ENCODE data around the gene IL2RA.

The IL2RA gene

DNA sequence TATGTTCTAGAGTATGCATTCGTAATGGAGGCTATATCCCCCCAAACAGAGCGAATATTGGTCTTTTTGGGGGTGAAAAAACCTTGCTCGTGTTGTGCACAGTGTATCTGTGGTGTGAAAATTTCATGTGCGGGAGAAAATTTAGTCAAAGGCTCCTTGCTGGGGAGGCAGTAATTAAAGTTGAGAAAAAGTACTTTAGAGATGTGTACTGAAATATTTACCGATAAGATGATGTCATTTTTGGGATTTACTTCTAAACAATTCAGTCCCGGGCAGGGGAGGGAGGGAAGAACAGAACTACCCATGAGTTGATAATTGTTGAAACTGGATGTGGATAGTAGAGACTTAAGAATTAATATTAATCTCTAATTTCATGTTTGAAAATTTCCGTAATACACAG is 36.0 kb upstream of the IL2RA start:
- Histone ChIP-seq H3K9me3 (ENCODE audit: low read length) (no peaks in the 10 kb centered on the region), H3K36me3 (ENCODE audit: insufficient read depth, low read length) (peaks cover 58% of the 10 kb centered on the region), H3K79me2 (ENCODE audit: insufficient read depth, low read length) (peaks cover 86% of the 10 kb centered on the region), H4K20me1 (ENCODE audit: insufficient read depth, low read length) (no peaks in the 10 kb centered on the region), H3K4me2 (ENCODE audit: low read length) (no peak overlapping the region), H3K9me2 (ENCODE audit: low read depth, low read length) (no peaks in the 10 kb centered on the region), H3K27me3 (ENCODE audit: insufficient read depth, low read length) (no peaks in the 10 kb centered on the region), H3K4me1 (ENCODE audit: insufficient read depth, low read length, severe bottlenecking) (peaks cover 57% of the 10 kb centered on the region), H2AFZ (ENCODE audit: low read length) (no peak overlapping the region), H3K4me3 (ENCODE audit: low read depth, low read length, poor library complexity, severe bottlenecking) (no peak overlapping the region), H3F3A (ENCODE audit: insufficient read depth, low read length) (0 out of 2 replicates have a peak, but pooled peaks cover 3% of the 10 kb centered on the region), H3K27ac (ENCODE audit: low read depth, low read length, poor library complexity, severe bottlenecking) (no peak overlapping the region), H3K9ac (ENCODE audit: low read length) (no peak overlapping the region)
- no peak for TF ChIP-seq EZH2 (IDR thresholded peaks at IDR 0.05; ENCODE audit: borderline replicate concordance, low read length)
- TF ChIP-seq, protein P1, sequence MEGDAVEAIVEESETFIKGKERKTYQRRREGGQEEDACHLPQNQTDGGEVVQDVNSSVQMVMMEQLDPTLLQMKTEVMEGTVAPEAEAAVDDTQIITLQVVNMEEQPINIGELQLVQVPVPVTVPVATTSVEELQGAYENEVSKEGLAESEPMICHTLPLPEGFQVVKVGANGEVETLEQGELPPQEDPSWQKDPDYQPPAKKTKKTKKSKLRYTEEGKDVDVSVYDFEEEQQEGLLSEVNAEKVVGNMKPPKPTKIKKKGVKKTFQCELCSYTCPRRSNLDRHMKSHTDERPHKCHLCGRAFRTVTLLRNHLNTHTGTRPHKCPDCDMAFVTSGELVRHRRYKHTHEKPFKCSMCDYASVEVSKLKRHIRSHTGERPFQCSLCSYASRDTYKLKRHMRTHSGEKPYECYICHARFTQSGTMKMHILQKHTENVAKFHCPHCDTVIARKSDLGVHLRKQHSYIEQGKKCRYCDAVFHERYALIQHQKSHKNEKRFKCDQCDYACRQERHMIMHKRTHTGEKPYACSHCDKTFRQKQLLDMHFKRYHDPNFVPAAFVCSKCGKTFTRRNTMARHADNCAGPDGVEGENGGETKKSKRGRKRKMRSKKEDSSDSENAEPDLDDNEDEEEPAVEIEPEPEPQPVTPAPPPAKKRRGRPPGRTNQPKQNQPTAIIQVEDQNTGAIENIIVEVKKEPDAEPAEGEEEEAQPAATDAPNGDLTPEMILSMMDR (IDR thresholded peaks at IDR 0.05; ENCODE audit: low read length) = no peak

DNA sequence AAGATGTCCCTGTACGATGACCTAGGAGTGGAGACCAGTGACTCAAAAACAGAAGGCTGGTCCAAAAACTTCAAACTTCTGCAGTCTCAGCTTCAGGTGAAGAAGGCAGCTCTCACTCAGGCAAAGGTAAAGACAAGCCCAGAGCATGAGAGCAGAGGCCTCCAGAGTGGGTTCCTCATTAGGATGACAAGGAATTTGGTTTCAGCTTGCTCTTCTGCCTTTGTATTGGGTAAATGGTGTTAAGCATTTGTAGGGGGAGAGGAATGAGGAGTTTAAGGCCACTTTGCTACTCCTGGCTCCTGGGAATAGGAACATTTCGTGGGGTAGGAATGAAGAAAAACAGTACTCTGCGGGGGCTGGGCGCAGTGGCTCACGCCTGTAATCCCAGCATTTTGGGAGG is 34.9 kb upstream of the IL2RA start:
- Histone ChIP-seq H3K4me2 (ENCODE audit: low read length) (no peak overlapping the region), H3K36me3 (ENCODE audit: insufficient read depth, low read length) (peaks cover 53% of the 10 kb centered on the region)

GRCh38 chr10:6095810-6096570 is 33.8 kb upstream of the IL2RA start:
- peaks cover 93% of the 10 kb centered on the region for H3K79me2 ChIP-seq (ENCODE audit: insufficient read depth, low read length)
- TF ChIP-seq, protein P1 (IDR thresholded peaks at IDR 0.05; ENCODE audit: low read length) = no peak
- no peak for TF ChIP-seq EZH2 (IDR thresholded peaks at IDR 0.05; ENCODE audit: borderline replicate concordance, low read length)
- H3K4me1 ChIP-seq (ENCODE audit: insufficient read depth, low read length, severe bottlenecking) = peaks cover 66% of the 10 kb centered on the region
- H2AFZ ChIP-seq (ENCODE audit: low read length) = no peak overlapping the region
- H3K9me2 ChIP-seq (ENCODE audit: low read depth, low read length) = no peaks in the 10 kb centered on the region
- no peaks in the 10 kb centered on the region for H3K9me3 ChIP-seq (ENCODE audit: low read length)
- H3K4me3 ChIP-seq (ENCODE audit: low read depth, low read length, poor library complexity, severe bottlenecking) = no peak overlapping the region
- H3K27me3 ChIP-seq (ENCODE audit: insufficient read depth, low read length) = no peaks in the 10 kb centered on the region
- no peaks in the 10 kb centered on the region for H4K20me1 ChIP-seq (ENCODE audit: insufficient read depth, low read length)
- H3K36me3 ChIP-seq (ENCODE audit: insufficient read depth, low read length) = peaks cover 54% of the 10 kb centered on the region
- 0 out of 2 replicates have a peak, but pooled peaks cover 3% of the 10 kb centered on the region for H3F3A ChIP-seq (ENCODE audit: insufficient read depth, low read length)
- H3K9ac ChIP-seq (ENCODE audit: low read length) = no peak overlapping the region; the same call in 1 of the 2 replicates
- H3K27ac ChIP-seq (ENCODE audit: low read depth, low read length, poor library complexity, severe bottlenecking) = no peak overlapping the region
- H3K4me2 ChIP-seq (ENCODE audit: low read length) = peak overlapping the region; percentile 2; the same call in 1 of the 2 replicates

More for the DNA sequence above, 34.9 kb upstream of the IL2RA start:
- Histone ChIP-seq H3F3A (ENCODE audit: insufficient read depth, low read length) (0 out of 2 replicates have a peak, but pooled peaks cover 3% of the 10 kb centered on the region), H3K4me3 (ENCODE audit: low read depth, low read length, poor library complexity, severe bottlenecking) (no peak overlapping the region), H3K9me3 (ENCODE audit: low read length) (no peaks in the 10 kb centered on the region), H3K27ac (ENCODE audit: low read depth, low read length, poor library complexity, severe bottlenecking) (no peak overlapping the region), H3K27me3 (ENCODE audit: insufficient read depth, low read length) (no peaks in the 10 kb centered on the region), H3K9ac (ENCODE audit: low read length) (no peak overlapping the region), H4K20me1 (ENCODE audit: insufficient read depth, low read length) (no peaks in the 10 kb centered on the region), H3K4me1 (ENCODE audit: insufficient read depth, low read length, severe bottlenecking) (peaks cover 66% of the 10 kb centered on the region), H3K9me2 (ENCODE audit: low read depth, low read length) (no peaks in the 10 kb centered on the region), H2AFZ (ENCODE audit: low read length) (no peak overlapping the region), H3K79me2 (ENCODE audit: insufficient read depth, low read length) (peaks cover 89% of the 10 kb centered on the region)
- TF ChIP-seq, protein P1 (IDR thresholded peaks at IDR 0.05; ENCODE audit: low read length) = no peak
- no peak for TF ChIP-seq EZH2 (IDR thresholded peaks at IDR 0.05; ENCODE audit: borderline replicate concordance, low read length)
